BLaER1 treated with 17β-estradiol and CSF1 and Interleukin-3, amounts not matched to agents 10 nM and 100 nM (cell line): ENCODE measurements around the gene MICAL1.
A peak's percentile ranks its signal among the peaks of the same experiment; 100 is the strongest.

Source experiments
- H3K27ac ChIP-seq, 11 experiments: shearing (Covaris generic); formaldehyde crosslinking; 2 replicates each; pipeline ENCODE4 v1.8.1; 2022
- H3K27me3 ChIP-seq, 11 experiments: shearing (Covaris generic); formaldehyde crosslinking; 2 replicates each; pipeline ENCODE4 v1.8.1; 2022
- H3K36me3 ChIP-seq, 11 experiments: shearing (Covaris generic); formaldehyde crosslinking; 2 replicates each; pipeline ENCODE4 v1.8.1; 2022
- H3K4me1 ChIP-seq, 10 experiments: shearing (Covaris generic); formaldehyde crosslinking; 2 replicates each; pipeline ENCODE4 v1.8.1; 2022
- H3K4me2 ChIP-seq, 11 experiments: shearing (Covaris generic); formaldehyde crosslinking; 2 replicates each; pipeline ENCODE4 v1.8.1; 2022
- H3K4me3 ChIP-seq, 10 experiments: shearing (Covaris generic); formaldehyde crosslinking; 2 replicates each; pipeline ENCODE4 v1.8.1; 2022
- H3K9ac ChIP-seq, 11 experiments: shearing (Covaris generic); formaldehyde crosslinking; 2 replicates each; pipeline ENCODE4 v1.8.1; 2022
- H3K9me3 ChIP-seq, 11 experiments: shearing (Covaris generic); formaldehyde crosslinking; replicated peaks in 1 of 11; 2 replicates each; pipeline ENCODE4 v1.8.1; 2022
- H4K20me1 ChIP-seq, 11 experiments: shearing (Covaris generic); formaldehyde crosslinking; 2 replicates each; pipeline ENCODE4 v1.8.1; 2022
- Cebpa-rat ChIP-seq, 11 experiments: shearing (Covaris generic); IDR thresholded peaks; 2 replicates each; pipeline ENCODE4 v1.8.1; 2022

MICAL1 gene, protein sequence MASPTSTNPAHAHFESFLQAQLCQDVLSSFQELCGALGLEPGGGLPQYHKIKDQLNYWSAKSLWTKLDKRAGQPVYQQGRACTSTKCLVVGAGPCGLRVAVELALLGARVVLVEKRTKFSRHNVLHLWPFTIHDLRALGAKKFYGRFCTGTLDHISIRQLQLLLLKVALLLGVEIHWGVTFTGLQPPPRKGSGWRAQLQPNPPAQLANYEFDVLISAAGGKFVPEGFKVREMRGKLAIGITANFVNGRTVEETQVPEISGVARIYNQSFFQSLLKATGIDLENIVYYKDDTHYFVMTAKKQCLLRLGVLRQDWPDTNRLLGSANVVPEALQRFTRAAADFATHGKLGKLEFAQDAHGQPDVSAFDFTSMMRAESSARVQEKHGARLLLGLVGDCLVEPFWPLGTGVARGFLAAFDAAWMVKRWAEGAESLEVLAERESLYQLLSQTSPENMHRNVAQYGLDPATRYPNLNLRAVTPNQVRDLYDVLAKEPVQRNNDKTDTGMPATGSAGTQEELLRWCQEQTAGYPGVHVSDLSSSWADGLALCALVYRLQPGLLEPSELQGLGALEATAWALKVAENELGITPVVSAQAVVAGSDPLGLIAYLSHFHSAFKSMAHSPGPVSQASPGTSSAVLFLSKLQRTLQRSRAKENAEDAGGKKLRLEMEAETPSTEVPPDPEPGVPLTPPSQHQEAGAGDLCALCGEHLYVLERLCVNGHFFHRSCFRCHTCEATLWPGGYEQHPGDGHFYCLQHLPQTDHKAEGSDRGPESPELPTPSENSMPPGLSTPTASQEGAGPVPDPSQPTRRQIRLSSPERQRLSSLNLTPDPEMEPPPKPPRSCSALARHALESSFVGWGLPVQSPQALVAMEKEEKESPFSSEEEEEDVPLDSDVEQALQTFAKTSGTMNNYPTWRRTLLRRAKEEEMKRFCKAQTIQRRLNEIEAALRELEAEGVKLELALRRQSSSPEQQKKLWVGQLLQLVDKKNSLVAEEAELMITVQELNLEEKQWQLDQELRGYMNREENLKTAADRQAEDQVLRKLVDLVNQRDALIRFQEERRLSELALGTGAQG

DNA sequence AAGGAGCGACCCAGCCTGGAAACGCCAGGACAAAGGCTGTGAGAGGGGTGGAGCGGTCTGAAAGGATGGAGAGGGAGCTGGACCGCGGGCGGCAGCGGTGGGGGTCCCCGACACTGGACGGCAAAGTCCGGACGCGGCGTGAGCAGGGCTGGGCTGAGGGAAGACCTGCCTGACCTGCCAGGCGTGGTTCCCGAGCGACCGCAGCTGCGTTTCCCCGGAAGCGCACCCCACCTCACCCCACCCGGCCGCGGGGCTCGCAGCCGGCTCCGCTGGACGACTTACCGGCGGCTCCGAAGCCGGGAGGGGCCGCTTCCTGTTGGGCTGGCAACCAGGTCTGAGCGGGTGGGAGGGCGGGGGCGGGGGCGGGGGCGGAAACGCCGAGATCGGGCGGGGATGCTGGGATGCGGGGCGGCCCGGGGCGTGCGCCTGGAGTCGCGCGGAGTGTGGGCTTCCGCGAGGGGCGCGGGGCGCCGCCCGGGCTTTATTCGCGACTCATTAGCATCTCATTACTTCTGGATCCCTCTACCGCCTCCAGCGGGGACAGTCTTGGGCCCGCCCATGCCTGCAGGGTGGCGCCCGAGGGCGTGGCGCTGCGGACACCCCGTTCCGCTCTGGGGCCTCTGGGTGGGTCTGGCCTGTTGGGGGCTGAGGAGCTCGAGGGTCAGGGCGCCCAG is at the start of gene MICAL1:
MICAL1 (minus strand) TSS at position 336 of the 674 bp plus-strand sequence. CDS start 1,576 bp downstream, outside the sequence.
- Histone ChIP-seq H3K4me2 (peak within 1 kb of the TSS; percentile 94 to 100 (median 100)), H3K9ac (peak within 1 kb of the TSS; percentile 88 to 99 (median 97)), H3K4me1 (peaks cover 74 to 76% (median 75%) of the 10 kb centered on the region in 10 experiments), H4K20me1 (peaks cover 9 to 72% (median 38%) of the 10 kb centered on the region in 11 experiments; a peak in 18 of 22 replicates), H3K4me3 (peak within 1 kb of the TSS; percentile 67 to 96 (median 85)), H3K36me3 (peaks cover 20 to 33% (median 32%) of the 10 kb centered on the region in 11 experiments; a peak in 21 of 22 replicates), H3K9me3 (no peaks in the 10 kb centered on the region), H3K27ac (peak within 1 kb of the TSS; percentile 90 to 100 (median 98)), H3K27me3 (no peaks in the 10 kb centered on the region)
- no peak for TF ChIP-seq Cebpa-rat (IDR thresholded peaks at IDR 0.05)

GRCh38 chr6:109503327-109504224 is 48.0 kb upstream of the MICAL1 start:
- Histone ChIP-seq H3K27ac (no peak overlapping the region), H3K4me2 (peak overlapping the region in 2 of 11 experiments; percentile 8 to 19; a peak in 3 of 22 replicates), H3K9me3 (no peaks in the 10 kb centered on the region), H3K4me3 (no peak overlapping the region), H3K4me1 (peaks cover 0 to 9% (median 0%) of the 10 kb centered on the region in 10 experiments; a peak in 3 of 20 replicates), H3K9ac (no peak overlapping the region), H4K20me1 (no peaks in the 10 kb centered on the region), H3K27me3 (no peaks in the 10 kb centered on the region), H3K36me3 (no peaks in the 10 kb centered on the region)
- TF ChIP-seq Cebpa-rat (IDR thresholded peaks at IDR 0.05) = no peak

GRCh38 chr6:109498936-109499335 is 43.4 kb upstream of the MICAL1 start:
- Histone ChIP-seq H3K27me3 (no peaks in the 10 kb centered on the region), H3K27ac (no peak overlapping the region), H3K4me1 (peaks cover 0 to 12% (median 5%) of the 10 kb centered on the region in 10 experiments; a peak in 14 of 20 replicates), H4K20me1 (no peaks in the 10 kb centered on the region), H3K4me3 (no peak overlapping the region), H3K4me2 (no peak overlapping the region), H3K9me3 (no peaks in the 10 kb centered on the region), H3K36me3 (no peaks in the 10 kb centered on the region), H3K9ac (no peak overlapping the region)
- no peak for TF ChIP-seq Cebpa-rat (IDR thresholded peaks at IDR 0.05)

DNA sequence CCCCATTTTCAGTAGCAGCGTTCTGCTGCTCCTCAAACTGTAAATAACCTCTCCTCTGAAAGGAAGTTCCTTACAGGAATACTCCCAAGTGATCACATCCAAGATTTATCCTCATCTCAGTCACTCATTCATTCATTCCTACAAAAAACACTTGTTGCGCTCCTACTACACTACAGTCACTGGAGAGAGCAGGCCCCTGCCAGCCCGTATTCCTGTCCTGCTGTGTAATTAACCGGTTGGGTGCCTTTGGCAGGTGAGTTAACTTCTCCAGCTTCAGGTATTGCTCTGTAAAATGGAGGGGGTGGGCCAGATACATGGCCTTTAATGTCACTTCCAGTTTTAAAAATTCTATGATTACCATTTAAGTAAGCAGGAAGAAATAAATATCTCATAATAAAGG is 42.5 kb upstream of the MICAL1 start:
- Histone ChIP-seq H3K27me3 (no peaks in the 10 kb centered on the region), H4K20me1 (no peaks in the 10 kb centered on the region), H3K4me2 (no peak overlapping the region), H3K9ac (no peak overlapping the region), H3K4me3 (no peak overlapping the region), H3K36me3 (no peaks in the 10 kb centered on the region), H3K27ac (no peak overlapping the region), H3K4me1 (peaks cover 0 to 11% (median 10%) of the 10 kb centered on the region in 10 experiments; a peak in 13 of 20 replicates), H3K9me3 (no peaks in the 10 kb centered on the region)
- no peak for TF ChIP-seq Cebpa-rat (IDR thresholded peaks at IDR 0.05)

DNA sequence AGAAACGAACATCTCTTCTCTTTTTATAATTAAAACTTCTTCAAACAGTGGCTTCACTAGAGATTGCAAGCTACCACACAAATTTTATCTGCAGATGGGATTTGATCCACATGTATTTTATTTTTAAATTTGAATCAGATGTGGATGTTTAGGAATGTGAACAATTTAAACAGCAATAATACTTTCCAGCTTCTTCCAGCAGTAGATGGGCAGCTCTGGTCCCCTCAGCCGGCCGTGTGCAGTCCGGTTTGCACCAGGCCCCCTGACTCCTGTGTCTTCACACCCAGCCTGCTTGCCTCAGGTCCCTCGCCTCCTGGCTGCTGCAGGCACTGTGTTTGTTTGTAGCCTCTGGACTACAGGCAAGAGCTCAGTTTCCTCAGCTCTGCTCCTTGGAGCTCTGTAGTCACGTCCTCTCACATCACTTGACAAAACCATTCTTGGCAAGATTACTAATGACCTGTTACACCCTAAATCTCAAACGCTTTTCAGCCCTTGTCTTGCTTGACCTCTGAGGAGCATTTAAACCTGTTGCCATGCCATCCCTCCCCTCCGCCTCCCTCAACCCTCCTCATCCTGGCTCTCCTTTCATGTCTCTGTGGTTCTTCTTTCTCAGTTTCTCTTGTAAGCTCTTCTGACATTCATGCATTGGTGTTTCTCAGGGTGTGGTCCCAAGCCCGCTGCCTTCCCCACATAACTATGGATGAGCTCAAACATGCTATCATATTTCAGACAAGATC is 40.6 kb upstream of the MICAL1 start:
- no peaks in the 10 kb centered on the region for H3K9me3 ChIP-seq
- no peaks in the 10 kb centered on the region for H4K20me1 ChIP-seq
- no peak overlapping the region for H3K4me2 ChIP-seq
- H3K36me3 ChIP-seq = no peaks in the 10 kb centered on the region
- H3K27me3 ChIP-seq = no peaks in the 10 kb centered on the region
- H3K4me3 ChIP-seq = no peak overlapping the region
- H3K4me1 ChIP-seq = peaks cover 14 to 25% (median 20%) of the 10 kb centered on the region in 10 experiments
- H3K9ac ChIP-seq = no peak overlapping the region
- no peak for TF ChIP-seq Cebpa-rat (IDR thresholded peaks at IDR 0.05)
- no peak overlapping the region for H3K27ac ChIP-seq

GRCh38 chr6:109493865-109494264 is 38.3 kb upstream of the MICAL1 start:
- no peak overlapping the region for H3K27ac ChIP-seq
- H3K4me3 ChIP-seq = no peak overlapping the region
- H3K27me3 ChIP-seq = no peaks in the 10 kb centered on the region
- peaks cover 26 to 39% (median 32%) of the 10 kb centered on the region in 10 experiments for H3K4me1 ChIP-seq
- no peaks in the 10 kb centered on the region for H3K36me3 ChIP-seq
- H3K4me2 ChIP-seq = peak overlapping the region in 6 of 11 experiments; percentile 4 to 43 (median 24); a peak in 5 of 22 replicates
- no peak for TF ChIP-seq Cebpa-rat (IDR thresholded peaks at IDR 0.05)
- no peak overlapping the region for H3K9ac ChIP-seq
- no peaks in the 10 kb centered on the region for H4K20me1 ChIP-seq
- H3K9me3 ChIP-seq = no peaks in the 10 kb centered on the region

- Histone ChIP-seq H3K27me3 (no peaks in the 10 kb centered on the region), H3K4me2 (peak overlapping the region; percentile 34 to 82 (median 63)), H3K27ac (peak overlapping the region in 7 of 11 experiments; percentile 4 to 55 (median 23); a peak in 10 of 22 replicates), H3K36me3 (no peaks in the 10 kb centered on the region), H3K4me1 (peaks cover 26 to 39% (median 32%) of the 10 kb centered on the region in 10 experiments), H3K4me3 (no peak overlapping the region), H4K20me1 (no peaks in the 10 kb centered on the region), H3K9me3 (no peaks in the 10 kb centered on the region), H3K9ac (peak overlapping the region in 2 of 11 experiments; percentile 15 to 20; a peak in 1 of 22 replicates)
- no peak for TF ChIP-seq Cebpa-rat (IDR thresholded peaks at IDR 0.05)
These were observed 35.8 kb upstream of the MICAL1 start for GRCh38 chr6:109491207-109491938.
